A549 (cell line): ENCODE measurements around the gene DHPS. TPM values are rescaled to one million over a fixed set of nuclear protein-coding genes. Genes with fewer than 3 reads are reported as not detected.

ENCODE experiments used
- ATAC-seq, 2 experiments: fragments of 200-7000 bp in 1 of 2; fragments of >200 bp in 1 of 2; cut with Nextera tagmentation in 1 of 2; cut with Tn5 transposase in 1 of 2; 3 replicates each; pipeline versions ENCODE4 v1.8.0 to v1.9.1; 2018 to 2020; ENCODE audit warnings: mild to moderate bottlenecking in 1 of 2, moderate library complexity in 1 of 2
- CTCF ChIA-PET: fragments of 300-600 bp; sonication (Branson Sonifier 250); formaldehyde crosslinking; extraction: SDS; loops from one replicate; lab custom pipeline; 2021; ENCODE audit warnings: antibody characterized with exemption, inconsistent platforms; lab: Yijun Ruan, JAX
- POLR2A ChIA-PET: fragments of 350-600 bp; formaldehyde crosslinking; extraction: SDS; loops from one replicate; lab custom pipeline; 2021; ENCODE audit warnings: antibody characterized with exemption, inconsistent platforms; lab: Yijun Ruan, JAX
- DNase-seq, 2 experiments: peaks; one replicate each; pipeline versions ENCODE4 v3.0.0 to v3.0.0-alpha.2; 2011 to 2016; ENCODE audit warnings: low read depth in 1 of 2, low spot score in 1 of 2
- FAIRE-seq: peaks from 2 replicates; lab custom pipeline; 2011; peaks lifted over from hg19 to GRCh38; lab: Jason Lieb, UNC
- H3K27ac ChIP-seq, 2 experiments: fragments of >200 bp; sonication (Bioruptor Twin); formaldehyde crosslinking; 3 replicates each; pipeline ENCODE4 v1.5.1; 2016 to 2017
- H3K4me1 ChIP-seq: fragments of >200 bp; sonication (Bioruptor Twin); formaldehyde crosslinking; 3 replicates; pipeline ENCODE4 v1.6.1; 2016
- H3K4me2 ChIP-seq: fragments of >200 bp; sonication (Bioruptor Twin); formaldehyde crosslinking; 3 replicates; pipeline ENCODE4 v1.6.1; 2016
- H3K4me3 ChIP-seq: fragments of >200 bp; sonication (Bioruptor Twin); formaldehyde crosslinking; 3 replicates; pipeline ENCODE4 v1.5.1; 2016
- H3K9me3 ChIP-seq: fragments of >200 bp; sonication (Bioruptor Twin); formaldehyde crosslinking; 3 replicates; pipeline ENCODE4 v1.6.1; 2016
- CEBPB ChIP-seq, 2 experiments: fragments of >200 bp in 1 of 2; sonication (Bioruptor Twin) in 1 of 2; formaldehyde crosslinking in 1 of 2; IDR thresholded peaks; 2 replicates each; pipeline ENCODE4 v1.6.1; 2012 to 2016
- CHD4 ChIP-seq: fragments of 200-600 bp; sonication (generic); IDR thresholded peaks from 2 replicates; pipeline ENCODE4 v1.6.1; 2016; ENCODE audit warnings: antibody characterized with exemption, mild to moderate bottlenecking, borderline replicate concordance
- EP300 ChIP-seq, 2 experiments: fragments of >200 bp; sonication (Bioruptor Twin); formaldehyde crosslinking; IDR thresholded peaks; 2 replicates in 1 of 2; 3 replicates in 1 of 2; pipeline ENCODE4 v1.6.1; 2016 to 2017
- ESRRA ChIP-seq: fragments of 150-350 bp; IDR thresholded peaks from 2 replicates; pipeline ENCODE4 v1.6.1; 2014; ENCODE audit warnings: mild to moderate bottlenecking, low read length, borderline replicate concordance
- FOSB ChIP-seq: fragments of 250-450 bp; sonication (Bioruptor Pico); IDR thresholded peaks from 2 replicates; pipeline ENCODE4 v1.5.0; 2020; ENCODE audit warnings: mild to moderate bottlenecking, moderate library complexity
- HOXB13 ChIP-seq: fragments of 250-450 bp; sonication (Bioruptor Pico); IDR thresholded peaks from 2 replicates; pipeline ENCODE4 v1.5.0; 2020; ENCODE audit warnings: low read depth, mild to moderate bottlenecking, moderate library complexity
- JUNB ChIP-seq: fragments of >200 bp; sonication (Bioruptor Twin); formaldehyde crosslinking; IDR thresholded peaks from 2 replicates; pipeline ENCODE4 v1.6.1; 2016
- MAFK ChIP-seq: fragments of 450-650 bp; IDR thresholded peaks from 2 replicates; pipeline ENCODE4 v1.6.1; 2014; ENCODE audit not compliant: partially characterized antibody
- MAZ ChIP-seq: fragments of 150-350 bp; IDR thresholded peaks from 2 replicates; pipeline ENCODE4 v1.6.1; 2014; ENCODE audit warnings: antibody characterized with exemption, low read depth, low read length, borderline replicate concordance
- PHF8 ChIP-seq: fragments of 200-600 bp; sonication (generic); IDR thresholded peaks from 2 replicates; pipeline ENCODE4 v1.6.1; 2016; ENCODE audit warnings: low read depth, mild to moderate bottlenecking, antibody characterized with exemption, moderate library complexity, borderline replicate concordance
- POLR2A ChIP-seq: IDR thresholded peaks from 2 replicates; pipeline ENCODE4 v1.6.1; 2012; ENCODE audit warnings: mild to moderate bottlenecking, low read length
- RAD21 ChIP-seq, 2 experiments: fragments of >200 bp in 1 of 2; sonication (Bioruptor Twin) in 1 of 2; formaldehyde crosslinking in 1 of 2; IDR thresholded peaks in 1 of 2; conservative IDR thresholded peaks in 1 of 2; 2 replicates in 1 of 2; 3 replicates in 1 of 2; pipeline ENCODE4 v1.6.1; 2012 to 2018; ENCODE audit warnings: inconsistent platforms in 1 of 2
- RARB ChIP-seq: fragments of 250-450 bp; sonication (Bioruptor Pico); IDR thresholded peaks from 2 replicates; pipeline ENCODE4 v1.8.0; 2021; ENCODE audit warnings: mild to moderate bottlenecking, moderate library complexity
- RCOR1 ChIP-seq: fragments of 150-350 bp; IDR thresholded peaks from 2 replicates; pipeline ENCODE4 v1.6.1; 2014; ENCODE audit warnings: antibody characterized with exemption, low read length, low read depth
- TFCP2L1 ChIP-seq: fragments of 250-450 bp; sonication (Bioruptor Pico); IDR thresholded peaks from 2 replicates; pipeline ENCODE4 v1.5.0; 2021; ENCODE audit warnings: mild to moderate bottlenecking
- TP53 ChIP-seq: fragments of 250-450 bp; sonication (Bioruptor Pico); IDR thresholded peaks from 2 replicates; pipeline ENCODE4 v1.5.0; 2021; ENCODE audit warnings: mild to moderate bottlenecking, moderate library complexity
- ZC3H11A ChIP-seq: fragments of 450-650 bp; IDR thresholded peaks from 2 replicates; pipeline ENCODE4 v1.6.1; 2014; ENCODE audit warnings: antibody characterized with exemption, mild to moderate bottlenecking
- ZSCAN20 ChIP-seq: fragments of 250-450 bp; sonication (Bioruptor Pico); IDR thresholded peaks from 2 replicates; pipeline ENCODE4 v1.8.0; 2022; ENCODE audit warnings: mild to moderate bottlenecking, moderate library complexity
- WGBS: methylation state at CpG from one replicate; pipeline ENCODE4 v1.1.6; 2017; ENCODE audit errors: missing lambda C conversion rate; 5-methylcytosine and 5-hydroxymethylcytosine counted together
- polyA plus RNA-seq, 4 experiments: library from polyadenylated mRNA; depleted of rRNA in 3 of 4; stranded (reverse); fragments of >200 nt; fragmentation: RNase III in 1 of 4; extraction: RNeasy Plus Mini Kit Qiagen cat#74134 plus additional on column Dnase treatment in 1 of 4; gene quantifications; 2 replicates in 3 of 4; 3 replicates in 1 of 4; pipeline ENCODE4 v1.2.3, GENCODE V29; 2011 to 2017
- TF ChIP-seq, protein P1 (sequence below): fragments of 200-600 bp; sonication (generic); IDR thresholded peaks from 2 replicates; pipeline ENCODE4 v1.6.1; 2016; ENCODE audit warnings: antibody characterized with exemption, mild to moderate bottlenecking, moderate library complexity
- TF ChIP-seq, protein P2 (sequence below): fragments of >200 bp; sonication (Bioruptor Twin); formaldehyde crosslinking; IDR thresholded peaks from 3 replicates; pipeline ENCODE4 v1.5.1; 2016
- TF ChIP-seq, protein P3 (sequence below): fragments of >200 bp; sonication (Bioruptor Twin); formaldehyde crosslinking; IDR thresholded peaks from 2 replicates; pipeline ENCODE4 v1.6.1; 2016
- TF ChIP-seq, protein P4 (sequence below): fragments of 250-450 bp; sonication (Bioruptor Pico); IDR thresholded peaks from 2 replicates; pipeline ENCODE4 v1.5.0; 2020; ENCODE audit warnings: low read depth, mild to moderate bottlenecking, moderate library complexity
- TF ChIP-seq, protein P5 (sequence below): fragments of 450-650 bp; IDR thresholded peaks from 2 replicates; pipeline ENCODE4 v1.6.1; 2014; ENCODE audit warnings: antibody characterized with exemption

DHPS gene
- polyA plus RNA-seq, 2 of the 4 experiments (the other 2 are of a cell fraction) = 57.8 to 71.9 TPM

DNA sequence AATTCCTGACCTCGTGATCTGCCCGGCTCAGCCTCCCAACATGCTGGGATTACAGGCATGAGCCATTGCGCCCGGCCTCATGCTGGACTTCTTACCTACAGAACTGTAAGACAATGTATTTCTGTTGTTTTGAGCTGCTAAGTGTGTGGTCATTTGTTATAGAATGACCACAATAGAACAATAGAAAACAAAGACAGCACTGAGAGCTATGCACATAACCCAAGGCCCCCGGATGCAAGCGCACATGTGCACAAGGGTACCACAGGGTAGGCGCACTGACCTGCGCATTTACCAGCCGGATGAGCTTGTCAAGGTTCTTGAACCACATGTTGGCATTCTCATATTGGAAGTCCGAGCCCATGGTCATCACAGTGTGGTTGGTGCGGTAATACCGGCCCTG lies 20.7 kb downstream of the DHPS start:
- Histone ChIP-seq H3K4me1 (no peaks in the 10 kb centered on the region), H3K27ac (no peak overlapping the region), H3K4me3 (no peak overlapping the region), H3K9me3 (no peaks in the 10 kb centered on the region), H3K4me2 (no peak overlapping the region)
- DNase-seq = no peak
- ATAC-seq = no peak
- FAIRE-seq = no peak
- WGBS = 88% methylated on average over 12 of the region's 12 CpGs
- ChIA-PET CTCF (no interaction called here), POLR2A (no interaction called here)
- no peak for TF ChIP-seq JUNB
- TF ChIP-seq, protein P1, sequence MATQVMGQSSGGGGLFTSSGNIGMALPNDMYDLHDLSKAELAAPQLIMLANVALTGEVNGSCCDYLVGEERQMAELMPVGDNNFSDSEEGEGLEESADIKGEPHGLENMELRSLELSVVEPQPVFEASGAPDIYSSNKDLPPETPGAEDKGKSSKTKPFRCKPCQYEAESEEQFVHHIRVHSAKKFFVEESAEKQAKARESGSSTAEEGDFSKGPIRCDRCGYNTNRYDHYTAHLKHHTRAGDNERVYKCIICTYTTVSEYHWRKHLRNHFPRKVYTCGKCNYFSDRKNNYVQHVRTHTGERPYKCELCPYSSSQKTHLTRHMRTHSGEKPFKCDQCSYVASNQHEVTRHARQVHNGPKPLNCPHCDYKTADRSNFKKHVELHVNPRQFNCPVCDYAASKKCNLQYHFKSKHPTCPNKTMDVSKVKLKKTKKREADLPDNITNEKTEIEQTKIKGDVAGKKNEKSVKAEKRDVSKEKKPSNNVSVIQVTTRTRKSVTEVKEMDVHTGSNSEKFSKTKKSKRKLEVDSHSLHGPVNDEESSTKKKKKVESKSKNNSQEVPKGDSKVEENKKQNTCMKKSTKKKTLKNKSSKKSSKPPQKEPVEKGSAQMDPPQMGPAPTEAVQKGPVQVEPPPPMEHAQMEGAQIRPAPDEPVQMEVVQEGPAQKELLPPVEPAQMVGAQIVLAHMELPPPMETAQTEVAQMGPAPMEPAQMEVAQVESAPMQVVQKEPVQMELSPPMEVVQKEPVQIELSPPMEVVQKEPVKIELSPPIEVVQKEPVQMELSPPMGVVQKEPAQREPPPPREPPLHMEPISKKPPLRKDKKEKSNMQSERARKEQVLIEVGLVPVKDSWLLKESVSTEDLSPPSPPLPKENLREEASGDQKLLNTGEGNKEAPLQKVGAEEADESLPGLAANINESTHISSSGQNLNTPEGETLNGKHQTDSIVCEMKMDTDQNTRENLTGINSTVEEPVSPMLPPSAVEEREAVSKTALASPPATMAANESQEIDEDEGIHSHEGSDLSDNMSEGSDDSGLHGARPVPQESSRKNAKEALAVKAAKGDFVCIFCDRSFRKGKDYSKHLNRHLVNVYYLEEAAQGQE = no peak
- TF ChIP-seq CEBPB (IDR thresholded peaks at IDR 0.05) = no peak
- TF ChIP-seq PHF8 = no peak
- TF ChIP-seq ZC3H11A = no peak
- TF ChIP-seq RARB (CRISPR knock-in tag) = no peak
- TF ChIP-seq HOXB13 = no peak
- TF ChIP-seq POLR2A = no peak
- no peak for TF ChIP-seq EP300 (IDR thresholded peaks at IDR 0.05)
- TF ChIP-seq, all 56 proteins: peak for 0

DNA sequence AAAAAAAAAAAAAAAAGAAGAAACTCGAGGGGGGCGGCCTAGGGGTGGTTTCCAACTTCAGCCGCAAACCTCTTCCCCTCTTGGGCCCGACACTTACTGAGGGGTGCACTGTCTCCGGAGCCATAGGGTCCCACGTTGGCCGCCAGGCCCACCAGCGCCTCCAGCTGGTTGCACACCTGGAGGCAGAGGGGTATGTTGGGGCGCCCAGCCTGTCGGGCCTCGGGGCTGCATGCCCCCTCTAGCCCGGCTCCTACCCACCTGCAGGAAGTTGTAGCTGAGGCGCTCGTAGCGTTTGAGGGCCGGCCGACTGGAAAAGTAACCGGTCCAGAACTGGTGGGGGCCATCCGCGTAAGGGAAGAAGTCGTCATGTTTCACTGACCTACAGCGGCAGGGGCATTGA lies 23.7 kb downstream of the DHPS start:
- no peaks in the 10 kb centered on the region for H3K4me1 ChIP-seq
- no peaks in the 10 kb centered on the region for H3K9me3 ChIP-seq
- no peak for ATAC-seq
- 92% methylated on average over 19 of the region's 22 CpGs for WGBS
- no peak for FAIRE-seq
- no peak overlapping the region for H3K4me2 ChIP-seq
- POLR2A ChIA-PET = no interaction called here
- no peak for DNase-seq
- no peak overlapping the region for H3K4me3 ChIP-seq
- CTCF ChIA-PET = interaction anchor here (1.2 kb wide), 1 partner anchor 15 kb away, joined by 5 read pairs; no protein-coding TSS in a partner anchor
- no peak for TF ChIP-seq MAZ
- no peak overlapping the region for H3K27ac ChIP-seq

DNA sequence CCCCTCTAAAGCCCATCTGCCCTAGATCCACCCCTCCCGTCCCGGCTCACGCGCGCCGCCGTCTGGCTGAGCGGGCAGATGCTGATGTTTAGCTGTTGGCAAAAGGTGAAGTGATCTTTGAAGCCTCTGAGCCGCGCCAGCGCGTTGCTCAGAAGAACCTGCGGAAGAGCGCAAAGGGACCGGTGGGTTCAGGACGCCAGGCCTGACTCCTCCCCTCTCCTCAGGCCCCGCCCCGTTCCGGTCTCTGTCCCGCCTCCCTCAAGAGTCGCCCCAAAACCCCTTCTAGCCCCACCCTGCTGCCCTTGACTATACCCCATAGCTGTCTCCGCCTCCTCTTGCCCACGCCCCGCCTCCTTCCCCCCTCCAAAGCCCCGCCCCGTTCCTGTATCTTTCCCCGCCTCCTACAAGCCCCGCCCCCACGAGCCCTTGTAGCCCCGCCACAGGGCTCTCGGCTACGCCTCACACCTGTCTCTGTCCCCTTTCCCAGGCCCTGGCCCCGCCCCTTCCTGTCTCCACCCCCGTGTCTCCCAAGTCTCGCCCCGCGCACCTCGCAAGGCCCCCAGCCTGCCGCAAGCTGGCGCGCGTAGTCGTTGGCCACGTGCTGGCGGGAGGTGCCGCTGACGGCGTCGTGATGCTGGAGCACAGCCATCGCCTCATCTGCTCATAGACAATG lies 24.6 kb downstream of the DHPS start:
- ChIA-PET POLR2A (no interaction called here), CTCF (interaction anchor here (1.2 kb wide), 1 partner anchor 16 kb away, joined by 5 read pairs; no protein-coding TSS in a partner anchor)
- TF ChIP-seq TFCP2L1 (CRISPR knock-in tag) (no peak), MAFK (no peak), RCOR1 (no peak), TP53 (no peak), ZSCAN20 (CRISPR knock-in tag) (no peak), ESRRA (no peak), FOSB (CRISPR knock-in tag) (no peak), CEBPB (IDR thresholded peaks at IDR 0.05) (no peak), RAD21 (conservative IDR thresholded peaks at IDR 0.05 in 1 of 2, IDR thresholded peaks at IDR 0.05 in 1 of 2) (no peak), CHD4 (no peak), RARB (CRISPR knock-in tag) (no peak), EP300 (IDR thresholded peaks at IDR 0.05) (no peak), POLR2A (no peak), MAZ (no peak)
- TF ChIP-seq, protein P2, sequence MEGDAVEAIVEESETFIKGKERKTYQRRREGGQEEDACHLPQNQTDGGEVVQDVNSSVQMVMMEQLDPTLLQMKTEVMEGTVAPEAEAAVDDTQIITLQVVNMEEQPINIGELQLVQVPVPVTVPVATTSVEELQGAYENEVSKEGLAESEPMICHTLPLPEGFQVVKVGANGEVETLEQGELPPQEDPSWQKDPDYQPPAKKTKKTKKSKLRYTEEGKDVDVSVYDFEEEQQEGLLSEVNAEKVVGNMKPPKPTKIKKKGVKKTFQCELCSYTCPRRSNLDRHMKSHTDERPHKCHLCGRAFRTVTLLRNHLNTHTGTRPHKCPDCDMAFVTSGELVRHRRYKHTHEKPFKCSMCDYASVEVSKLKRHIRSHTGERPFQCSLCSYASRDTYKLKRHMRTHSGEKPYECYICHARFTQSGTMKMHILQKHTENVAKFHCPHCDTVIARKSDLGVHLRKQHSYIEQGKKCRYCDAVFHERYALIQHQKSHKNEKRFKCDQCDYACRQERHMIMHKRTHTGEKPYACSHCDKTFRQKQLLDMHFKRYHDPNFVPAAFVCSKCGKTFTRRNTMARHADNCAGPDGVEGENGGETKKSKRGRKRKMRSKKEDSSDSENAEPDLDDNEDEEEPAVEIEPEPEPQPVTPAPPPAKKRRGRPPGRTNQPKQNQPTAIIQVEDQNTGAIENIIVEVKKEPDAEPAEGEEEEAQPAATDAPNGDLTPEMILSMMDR = no peak
- TF ChIP-seq, protein P3, sequence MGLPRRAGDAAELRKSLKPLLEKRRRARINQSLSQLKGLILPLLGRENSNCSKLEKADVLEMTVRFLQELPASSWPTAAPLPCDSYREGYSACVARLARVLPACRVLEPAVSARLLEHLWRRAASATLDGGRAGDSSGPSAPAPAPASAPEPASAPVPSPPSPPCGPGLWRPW = no peak
- TF ChIP-seq, protein P4, sequence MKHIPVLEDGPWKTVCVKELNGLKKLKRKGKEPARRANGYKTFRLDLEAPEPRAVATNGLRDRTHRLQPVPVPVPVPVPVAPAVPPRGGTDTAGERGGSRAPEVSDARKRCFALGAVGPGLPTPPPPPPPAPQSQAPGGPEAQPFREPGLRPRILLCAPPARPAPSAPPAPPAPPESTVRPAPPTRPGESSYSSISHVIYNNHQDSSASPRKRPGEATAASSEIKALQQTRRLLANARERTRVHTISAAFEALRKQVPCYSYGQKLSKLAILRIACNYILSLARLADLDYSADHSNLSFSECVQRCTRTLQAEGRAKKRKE (CRISPR knock-in tag) = no peak
- TF ChIP-seq, protein P5, sequence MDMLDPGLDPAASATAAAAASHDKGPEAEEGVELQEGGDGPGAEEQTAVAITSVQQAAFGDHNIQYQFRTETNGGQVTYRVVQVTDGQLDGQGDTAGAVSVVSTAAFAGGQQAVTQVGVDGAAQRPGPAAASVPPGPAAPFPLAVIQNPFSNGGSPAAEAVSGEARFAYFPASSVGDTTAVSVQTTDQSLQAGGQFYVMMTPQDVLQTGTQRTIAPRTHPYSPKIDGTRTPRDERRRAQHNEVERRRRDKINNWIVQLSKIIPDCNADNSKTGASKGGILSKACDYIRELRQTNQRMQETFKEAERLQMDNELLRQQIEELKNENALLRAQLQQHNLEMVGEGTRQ = no peak
- Histone ChIP-seq H3K27ac (no peak overlapping the region), H3K9me3 (no peaks in the 10 kb centered on the region), H3K4me1 (no peaks in the 10 kb centered on the region), H3K4me3 (no peak overlapping the region), H3K4me2 (no peak overlapping the region)
- 96% methylated on average over 27 of the region's 50 CpGs for WGBS
- DNase-seq (no peak), ATAC-seq (no peak; a peak in 1 of 6 replicates), FAIRE-seq (no peak)
